Testis (tissue), 3 donors: Measurements from ENCODE around the gene SLC24A3. TPM values are rescaled to one million over a fixed set of nuclear protein-coding genes. Genes with fewer than 3 reads are reported as not detected.

Experiments used
- DNase-seq: peaks from one replicate; pipeline ENCODE4 v3.0.0-alpha.2; 2019
- H3K27ac ChIP-seq, 2 donors: fragments of 200-600 bp; sonication (generic); one replicate each; pipeline ENCODE4 v1.5.1; 2019
- H3K27me3 ChIP-seq: fragments of 200-600 bp; sonication (generic); one replicate; pipeline ENCODE4 v1.5.1; 2019
- H3K36me3 ChIP-seq: fragments of 200-600 bp; sonication (generic); one replicate; pipeline ENCODE4 v1.5.1; 2017; ENCODE audit warnings: low read depth; ENCODE audit errors: missing control alignments
- H3K4me1 ChIP-seq: fragments of 200-600 bp; sonication (generic); one replicate; pipeline ENCODE4 v1.5.1; 2019
- H3K4me3 ChIP-seq, 2 donors: fragments of 200-600 bp; sonication (generic); one replicate each; pipeline ENCODE4 v1.5.1; 2017 to 2019
- H3K9me3 ChIP-seq: fragments of 200-600 bp; sonication (generic); one replicate; pipeline ENCODE4 v1.5.1; 2017
- CTCF ChIP-seq, 3 experiments: fragments of 450-650 bp in 2 of 3; fragments of 200-600 bp in 1 of 3; sonication (generic) in 1 of 3; IDR thresholded peaks; one replicate each; pipeline ENCODE4 v1.5.1; 2016 to 2019; ENCODE audit warnings: antibody characterized with exemption in 3 of 3, mild to moderate bottlenecking in 2 of 3, moderate library complexity in 1 of 3
- POLR2A ChIP-seq: fragments of 450-650 bp; IDR thresholded peaks from one replicate; pipeline ENCODE4 v1.6.1; 2017; ENCODE audit warnings: antibody characterized with exemption, mild to moderate bottlenecking, moderate library complexity
- WGBS, 2 donors: methylation state at CpG; one replicate each; pipeline ENCODE4 v1.1.5; 2018; 5-methylcytosine and 5-hydroxymethylcytosine counted together
- intact Hi-C: fragments of 100-400 bp; cut with DNase I; formaldehyde crosslinking; loops from one replicate; pipeline ENCODE4 v1.15.1; 2023; ENCODE audit warnings: low total_unique reads
- polyA plus RNA-seq: library from polyadenylated mRNA; stranded (reverse); fragments of 350-450 nt; fragmentation: Illumina TruSeq; extraction: RNeasy Lipid Tissue Mini Kit (QIAGEN cat#74804); gene quantifications from one replicate; pipeline ENCODE4 v1.2.3, GENCODE V29; 2014; ENCODE audit warnings: low read depth, low replicate concordance; ENCODE audit not compliant: insufficient read depth
- total RNA-seq, 2 donors: library from RNA; depleted of rRNA; stranded (reverse); fragments of >200 nt; gene quantifications; one replicate each; pipeline ENCODE4 v1.2.3, GENCODE V29; 2016

The SLC24A3 gene
- total and polyA plus RNA-seq, 3 donors from 2014 or later = 2.4 to 4.5 (median 3.8) TPM

DNA sequence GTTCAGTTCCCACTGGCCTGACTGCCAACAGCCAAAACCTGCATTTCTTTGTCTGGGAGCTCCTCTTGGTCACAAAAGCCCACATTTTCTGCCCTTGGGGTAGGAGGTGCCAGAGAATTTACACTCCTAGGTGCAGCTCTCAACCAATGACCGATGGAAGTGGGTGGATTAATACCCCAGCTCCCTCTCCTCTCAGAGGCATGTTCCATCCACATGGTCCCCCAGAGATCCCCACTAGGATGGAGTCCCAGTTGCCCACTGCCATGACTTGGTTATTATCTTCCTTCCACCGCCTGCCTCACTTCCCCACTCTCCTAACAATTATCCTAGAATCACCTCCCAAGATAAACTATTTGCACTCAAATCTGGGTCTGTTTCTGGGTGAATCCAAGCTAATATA, 434.5 kb downstream of the SLC24A3 start:
- no peaks in the 10 kb centered on the region for H3K9me3 ChIP-seq
- H3K36me3 ChIP-seq = no peaks in the 10 kb centered on the region
- intact Hi-C loops = no loop called here
- TF ChIP-seq CTCF (IDR thresholded peaks at IDR 0.05) (no peak), POLR2A (no peak)
- no peak overlapping the region for H3K27ac ChIP-seq
- no peaks in the 10 kb centered on the region for H3K27me3 ChIP-seq
- DNase-seq = no peak
- H3K4me1 ChIP-seq = no peaks in the 10 kb centered on the region
- no peak overlapping the region for H3K4me3 ChIP-seq
- WGBS, 2 donors = 85 to 97% methylated on average over 2 of the region's 2 CpGs

- Histone ChIP-seq H3K9me3 (no peaks in the 10 kb centered on the region), H3K36me3 (no peaks in the 10 kb centered on the region), H3K27ac (no peak overlapping the region), H3K27me3 (no peaks in the 10 kb centered on the region), H3K4me3 (no peak overlapping the region), H3K4me1 (no peaks in the 10 kb centered on the region)
- DNase-seq = no peak
- intact Hi-C loops = no loop called here
- no peak for TF ChIP-seq POLR2A
- no peak for TF ChIP-seq CTCF (IDR thresholded peaks at IDR 0.05)
- 93 to 95% methylated on average over 2 of the region's 2 CpGs for WGBS, 2 donors
Observed at GRCh38 chr20:19648024-19648423, 435.6 kb downstream of the SLC24A3 start.

GRCh38 chr20:19649041-19649440, 436.6 kb downstream of the SLC24A3 start:
- H3K4me1 ChIP-seq = no peaks in the 10 kb centered on the region
- H3K27me3 ChIP-seq = no peaks in the 10 kb centered on the region
- no peaks in the 10 kb centered on the region for H3K36me3 ChIP-seq
- no peak for DNase-seq
- 73 to 91% methylated on average over 3 of the region's 3 CpGs for WGBS, 2 donors
- H3K9me3 ChIP-seq = no peaks in the 10 kb centered on the region
- H3K4me3 ChIP-seq = no peak overlapping the region
- H3K27ac ChIP-seq = no peak overlapping the region
- TF ChIP-seq CTCF (IDR thresholded peaks at IDR 0.05) = no peak
- TF ChIP-seq POLR2A = no peak
- intact Hi-C loops = no loop called here

DNA sequence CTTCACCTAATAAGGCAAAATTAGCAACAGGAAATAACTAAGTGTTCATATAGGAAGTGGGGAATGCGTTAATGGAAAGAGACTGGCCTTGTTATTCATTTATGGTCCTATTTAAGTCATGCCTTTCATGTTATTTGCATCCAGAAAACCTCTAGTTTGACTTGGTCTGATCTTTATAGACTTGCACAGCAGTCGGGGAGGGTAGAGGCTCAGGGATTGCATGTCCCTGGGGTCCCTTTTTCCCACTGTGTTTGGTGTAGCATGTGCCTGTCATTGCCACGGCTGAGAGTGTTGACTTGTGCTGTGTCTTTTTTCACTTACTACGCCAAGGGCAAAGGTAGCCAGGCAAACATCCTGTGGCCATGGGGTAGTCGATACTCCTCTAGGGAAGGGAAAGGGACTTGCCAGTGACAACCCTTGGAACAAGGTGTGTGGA, 440.2 kb downstream of the SLC24A3 start:
- Histone ChIP-seq H3K36me3 (no peaks in the 10 kb centered on the region), H3K4me3 (no peak overlapping the region), H3K27me3 (no peaks in the 10 kb centered on the region), H3K27ac (no peak overlapping the region), H3K9me3 (no peaks in the 10 kb centered on the region), H3K4me1 (no peaks in the 10 kb centered on the region)
- no peak for TF ChIP-seq CTCF (IDR thresholded peaks at IDR 0.05)
- TF ChIP-seq POLR2A = no peak
- intact Hi-C loops = no loop called here
- DNase-seq = no peak
- WGBS, 2 donors = 84 to 92% methylated on average over 5 of the region's 5 CpGs

GRCh38 chr20:19653327-19653726, 440.9 kb downstream of the SLC24A3 start:
- Histone ChIP-seq H3K4me1 (no peaks in the 10 kb centered on the region), H3K27ac (no peak overlapping the region), H3K27me3 (no peaks in the 10 kb centered on the region), H3K4me3 (no peak overlapping the region), H3K36me3 (no peaks in the 10 kb centered on the region), H3K9me3 (no peaks in the 10 kb centered on the region)
- intact Hi-C loops = no loop called here
- TF ChIP-seq CTCF (IDR thresholded peaks at IDR 0.05) = no peak
- no peak for TF ChIP-seq POLR2A
- 71 to 75% methylated on average over 6 of the region's 6 CpGs for WGBS, 2 donors
- DNase-seq = no peak
